ENCODE results near the gene GABRD. TPM values are rescaled to one million over a fixed set of nuclear protein-coding genes. Genes with fewer than 3 reads are reported as not detected.

The GABRD gene
- total RNA-seq, 6 experiments from 2014 or later: not detected

DNA sequence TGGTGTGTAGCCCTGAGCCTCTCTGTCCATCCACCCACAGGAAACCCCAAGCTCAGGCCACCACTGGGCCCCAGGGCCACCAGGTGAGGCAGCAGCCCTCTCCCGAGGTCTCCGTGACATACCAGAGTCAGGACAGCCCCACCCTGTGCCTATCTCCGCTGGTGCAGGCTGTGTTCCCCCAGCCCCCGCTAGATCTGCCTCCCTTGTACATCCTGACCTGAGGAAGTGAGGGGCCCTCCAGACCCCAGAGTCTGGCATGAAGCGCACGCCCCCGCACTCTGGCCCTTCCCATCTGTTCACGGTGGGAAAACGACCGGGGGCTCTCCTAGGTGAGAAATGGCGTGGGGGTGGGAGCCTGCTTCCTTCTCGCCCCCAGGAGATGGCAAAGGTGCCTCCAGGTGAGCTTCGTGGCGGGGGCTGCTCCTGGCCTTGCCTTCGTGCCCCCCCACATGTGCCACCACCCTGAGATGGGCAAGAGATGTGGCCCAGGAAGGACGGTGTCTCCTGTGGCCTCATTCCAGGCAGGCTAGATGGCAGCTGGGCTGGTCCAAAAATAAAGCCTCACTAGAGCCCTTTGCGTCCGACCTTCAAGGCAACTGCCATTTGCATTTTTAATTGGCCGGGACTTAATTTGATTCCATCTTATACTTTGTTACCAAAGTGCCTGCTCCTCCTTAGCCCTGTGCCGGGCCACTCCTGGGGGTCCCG, 3.1 kb downstream of the GABRD start:
- H3K27me3 Mint-ChIP-seq (ENCODE audit: insufficient read depth): peaks cover 55% of the 10 kb centered on the region
- DNase-seq: no peak
- H3K9me3 Mint-ChIP-seq: no peaks in the 10 kb centered on the region
- no peaks in the 10 kb centered on the region; the same call in 1 of the 2 replicates for H3K36me3 Mint-ChIP-seq (ENCODE audit: low read depth)
- 0 out of 2 replicates have a peak, but pooled peaks cover 5% of the 10 kb centered on the region for H3K4me1 Mint-ChIP-seq (ENCODE audit: low read depth)
- no peak for TF ChIP-seq CTCF (IDR thresholded peaks at IDR 0.05)
- H3K27ac Mint-ChIP-seq: no peak overlapping the region
- H3K4me3 Mint-ChIP-seq: no peak overlapping the region

GRCh38 chr1:2023187-2023586, 4.0 kb downstream of the GABRD start:
- Mint-ChIP-seq H3K4me3 (no peak overlapping the region), H3K36me3 (ENCODE audit: low read depth) (no peaks in the 10 kb centered on the region; the same call in 1 of the 2 replicates), H3K9me3 (no peaks in the 10 kb centered on the region), H3K27me3 (ENCODE audit: insufficient read depth) (peaks cover 48% of the 10 kb centered on the region), H3K27ac (no peak overlapping the region), H3K4me1 (ENCODE audit: low read depth) (0 out of 2 replicates have a peak, but pooled peaks cover 5% of the 10 kb centered on the region)
- no peak for DNase-seq
- TF ChIP-seq CTCF (IDR thresholded peaks at IDR 0.05): no peak

GRCh38 chr1:2024451-2024850, 5.3 kb downstream of the GABRD start:
- H3K36me3 Mint-ChIP-seq (ENCODE audit: low read depth): no peaks in the 10 kb centered on the region
- H3K27me3 Mint-ChIP-seq (ENCODE audit: insufficient read depth): peaks cover 47% of the 10 kb centered on the region
- no peak for DNase-seq
- no peaks in the 10 kb centered on the region for H3K4me1 Mint-ChIP-seq (ENCODE audit: low read depth)
- TF ChIP-seq CTCF (IDR thresholded peaks at IDR 0.05): no peak
- H3K27ac Mint-ChIP-seq: no peak overlapping the region
- no peaks in the 10 kb centered on the region for H3K9me3 Mint-ChIP-seq
- H3K4me3 Mint-ChIP-seq: no peak overlapping the region

GRCh38 chr1:2024887-2025286, 5.7 kb downstream of the GABRD start:
- H3K27me3 Mint-ChIP-seq (ENCODE audit: insufficient read depth): peaks cover 47% of the 10 kb centered on the region
- TF ChIP-seq CTCF (IDR thresholded peaks at IDR 0.05): no peak
- no peak for DNase-seq
- no peaks in the 10 kb centered on the region for H3K4me1 Mint-ChIP-seq (ENCODE audit: low read depth)
- no peak overlapping the region for H3K4me3 Mint-ChIP-seq
- no peak overlapping the region for H3K27ac Mint-ChIP-seq
- H3K36me3 Mint-ChIP-seq (ENCODE audit: low read depth): no peaks in the 10 kb centered on the region
- no peaks in the 10 kb centered on the region for H3K9me3 Mint-ChIP-seq

- no peak overlapping the region for H3K4me3 Mint-ChIP-seq
- peaks cover 44% of the 10 kb centered on the region for H3K27me3 Mint-ChIP-seq (ENCODE audit: insufficient read depth)
- H3K36me3 Mint-ChIP-seq (ENCODE audit: low read depth): no peaks in the 10 kb centered on the region
- no peaks in the 10 kb centered on the region for H3K4me1 Mint-ChIP-seq (ENCODE audit: low read depth)
- DNase-seq: no peak
- H3K27ac Mint-ChIP-seq: no peak overlapping the region
- TF ChIP-seq CTCF (IDR thresholded peaks at IDR 0.05): no peak
- H3K9me3 Mint-ChIP-seq: no peaks in the 10 kb centered on the region
Measured at GRCh38 chr1:2025491-2025981, 6.4 kb downstream of the GABRD start.
